ENCODE measurements around the gene JARID2. TPM values are rescaled to one million over a fixed set of nuclear protein-coding genes. Genes with fewer than 3 reads are reported as not detected.

Gene JARID2
- total and polyA plus RNA-seq, 2 of the 8 experiments (the other 6 are each of a cell fraction or from before 2014, with no cell fraction given) = 60.1 to 239 TPM

DNA sequence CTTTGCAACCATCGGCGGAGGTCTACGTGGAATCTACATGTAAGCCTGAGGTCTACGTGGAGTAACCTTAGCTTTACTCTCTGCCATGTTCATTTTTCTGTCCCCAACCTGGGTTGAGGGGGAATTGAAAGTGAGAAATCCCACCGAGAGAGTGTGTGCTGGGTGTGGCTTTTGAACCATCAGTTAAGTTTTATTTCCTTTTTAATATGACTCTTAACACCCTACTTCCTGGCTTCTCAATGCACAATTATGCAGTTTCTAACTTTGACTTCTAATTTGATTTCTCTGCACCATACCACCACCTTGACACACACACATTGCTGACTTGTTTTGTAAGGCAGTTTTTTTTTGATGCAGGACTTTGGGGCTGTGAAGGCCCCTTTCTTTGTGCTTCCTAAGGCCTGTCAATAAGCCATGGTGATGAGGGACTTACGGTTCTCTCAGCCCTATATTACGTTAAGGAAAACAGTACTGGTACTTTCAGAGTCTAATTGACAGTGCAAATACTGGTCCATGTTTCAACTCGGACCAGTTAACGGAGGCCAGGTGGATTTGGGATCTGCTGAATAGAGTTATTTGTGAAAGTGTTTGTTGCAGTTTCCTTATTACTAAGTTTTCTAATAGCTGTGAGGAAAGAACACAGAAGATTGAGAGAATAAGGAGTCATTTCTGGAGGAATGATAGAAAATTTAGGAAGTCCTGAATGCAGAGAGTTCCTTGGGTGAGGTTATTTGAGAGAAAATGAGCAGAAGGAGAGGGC lies 206.5 kb downstream of the JARID2 start:
- FAIRE-seq (no peak), DNase-seq (ENCODE audit: low read depth in 1 of 2, low spot score in 2 of 2) (no peak)
- H2AK5ac ChIP-seq (ENCODE audit: low read depth, low read length) = no peak overlapping the region
- ChIA-PET POLR2A (ENCODE audit: partially characterized antibody) (no interaction called here), CTCF (ENCODE audit: partially characterized antibody) (no interaction called here)
- no peak overlapping the region for H2AFZ ChIP-seq (ENCODE audit: low read length)
- H4K91ac ChIP-seq (replicated peaks; ENCODE audit: insufficient read length, low read length) = no peak overlapping the region
- no peak overlapping the region for H3K4ac ChIP-seq (replicated peaks; ENCODE audit: insufficient read length, low read depth, low read length)
- H3K4me2 ChIP-seq (ENCODE audit: insufficient read depth in 1 of 2, low read depth in 2 of 2, low read length in 2 of 2) = no peak overlapping the region
- no peak overlapping the region for H2BK20ac ChIP-seq (ENCODE audit: low read length)
- H2BK5ac ChIP-seq (ENCODE audit: low read depth, low read length) = no peak overlapping the region
- no peaks in the 10 kb centered on the region for H3K23me2 ChIP-seq (ENCODE audit: low read depth, low read length)
- peaks cover 0 to 16% (median 9%) of the 10 kb centered on the region in 4 experiments; a peak in 6 of 7 replicates for H3K4me1 ChIP-seq (replicated peaks in 1 of 4; ENCODE audit: control insufficient read depth in 3 of 4, insufficient read depth in 4 of 4, low read length in 3 of 4)
- no peak overlapping the region for H2BK120ac ChIP-seq (replicated peaks; ENCODE audit: low read depth, low read length)
- H3K27ac ChIP-seq (ENCODE audit: low read depth, low read length) = no peak overlapping the region
- H3K36me3 ChIP-seq (ENCODE audit: control insufficient read depth in 2 of 4, insufficient read depth in 4 of 4, low read length in 3 of 4) = peaks cover 0 to 40% (median 16%) of the 10 kb centered on the region in 4 experiments; a peak in 6 of 8 replicates
- H3K56ac ChIP-seq (replicated peaks; ENCODE audit: insufficient read length, low read depth, low read length) = no peak overlapping the region
- H3K27me3 ChIP-seq (replicated peaks in 1 of 4; ENCODE audit: control insufficient read depth in 3 of 4, extremely low read depth in 1 of 4, insufficient read depth in 3 of 4, low read length in 3 of 4) = no peaks in the 10 kb centered on the region
- no peak overlapping the region for H4K8ac ChIP-seq (ENCODE audit: extremely low read depth, insufficient read depth, low read length)
- peaks cover 30 to 99% of the 10 kb centered on the region in 2 experiments for H3K79me2 ChIP-seq (ENCODE audit: control insufficient read depth in 1 of 2, insufficient read depth in 2 of 2, low read length in 2 of 2)
- H4K20me1 ChIP-seq (replicated peaks in 1 of 2; ENCODE audit: control insufficient read depth in 1 of 2, insufficient read depth in 2 of 2, low read length in 2 of 2) = peaks cover 32 to 52% of the 10 kb centered on the region in 2 experiments
- H3K9me3 ChIP-seq (ENCODE audit: insufficient read depth in 2 of 2, low read depth in 1 of 2, low read length in 1 of 2) = no peaks in the 10 kb centered on the region
- H2BK15ac ChIP-seq (ENCODE audit: low read length) = no peak overlapping the region
- H3K18ac ChIP-seq (ENCODE audit: extremely low read depth, low read length) = no peak overlapping the region
- WGBS, 2 experiments (ENCODE audit: extremely low coverage in 1 of 2, insufficient coverage in 1 of 2, insufficient read length in 1 of 2, insufficient replicate concordance in 2 of 2, low coverage in 1 of 2, low lambda C conversion rate in 2 of 2, missing lambda C conversion rate in 1 of 2) = 90% methylated on average over 9 of the region's 9 CpGs; no CpG with 5 or more reads in 1 of the 2 experiments
- H3K4me3 ChIP-seq (ENCODE audit: extremely low read depth in 1 of 4, insufficient read depth in 2 of 4, low read depth in 3 of 4, low read length in 4 of 4) = no peak overlapping the region
- H3K9ac ChIP-seq (replicated peaks in 1 of 4; ENCODE audit: extremely low read depth in 1 of 4, low read depth in 3 of 4, low read length in 3 of 4) = no peak overlapping the region
- no peak overlapping the region for H3K14ac ChIP-seq (ENCODE audit: insufficient read length)
- no peak overlapping the region for H3K23ac ChIP-seq (ENCODE audit: insufficient read length)
- no peak overlapping the region for H4K5ac ChIP-seq (ENCODE audit: insufficient read length, low read depth, low read length)
- H3K79me1 ChIP-seq (ENCODE audit: low read depth, low read length) = peaks cover 8% of the 10 kb centered on the region; the same call in 1 of the 2 replicates
- no peak overlapping the region for H2BK12ac ChIP-seq (ENCODE audit: low read depth, low read length)
- TF ChIP-seq HDAC2 (IDR thresholded peaks at IDR 0.05; ENCODE audit: borderline replicate concordance in 1 of 2, low read depth in 2 of 2, low read length in 2 of 2) (no peak), RFX5 (IDR thresholded peaks at IDR 0.05; ENCODE audit: borderline replicate concordance, low read depth, low read length) (no peak), KDM4A (IDR thresholded peaks at IDR 0.05; ENCODE audit: low read depth, low read length, severe bottlenecking) (no peak), KDM1A (IDR thresholded peaks at IDR 0.05; ENCODE audit: borderline replicate concordance, low read length) (no peak), JUN (IDR thresholded peaks at IDR 0.05; ENCODE audit: low read depth, low read length) (no peak)
- TF ChIP-seq, protein P1, sequence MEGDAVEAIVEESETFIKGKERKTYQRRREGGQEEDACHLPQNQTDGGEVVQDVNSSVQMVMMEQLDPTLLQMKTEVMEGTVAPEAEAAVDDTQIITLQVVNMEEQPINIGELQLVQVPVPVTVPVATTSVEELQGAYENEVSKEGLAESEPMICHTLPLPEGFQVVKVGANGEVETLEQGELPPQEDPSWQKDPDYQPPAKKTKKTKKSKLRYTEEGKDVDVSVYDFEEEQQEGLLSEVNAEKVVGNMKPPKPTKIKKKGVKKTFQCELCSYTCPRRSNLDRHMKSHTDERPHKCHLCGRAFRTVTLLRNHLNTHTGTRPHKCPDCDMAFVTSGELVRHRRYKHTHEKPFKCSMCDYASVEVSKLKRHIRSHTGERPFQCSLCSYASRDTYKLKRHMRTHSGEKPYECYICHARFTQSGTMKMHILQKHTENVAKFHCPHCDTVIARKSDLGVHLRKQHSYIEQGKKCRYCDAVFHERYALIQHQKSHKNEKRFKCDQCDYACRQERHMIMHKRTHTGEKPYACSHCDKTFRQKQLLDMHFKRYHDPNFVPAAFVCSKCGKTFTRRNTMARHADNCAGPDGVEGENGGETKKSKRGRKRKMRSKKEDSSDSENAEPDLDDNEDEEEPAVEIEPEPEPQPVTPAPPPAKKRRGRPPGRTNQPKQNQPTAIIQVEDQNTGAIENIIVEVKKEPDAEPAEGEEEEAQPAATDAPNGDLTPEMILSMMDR (IDR thresholded peaks at IDR 0.05; ENCODE audit: control extremely low read depth in 1 of 3, insufficient read depth in 1 of 3, low read depth in 1 of 3, low read length in 3 of 3) = no peak
- TF ChIP-seq, protein P2, sequence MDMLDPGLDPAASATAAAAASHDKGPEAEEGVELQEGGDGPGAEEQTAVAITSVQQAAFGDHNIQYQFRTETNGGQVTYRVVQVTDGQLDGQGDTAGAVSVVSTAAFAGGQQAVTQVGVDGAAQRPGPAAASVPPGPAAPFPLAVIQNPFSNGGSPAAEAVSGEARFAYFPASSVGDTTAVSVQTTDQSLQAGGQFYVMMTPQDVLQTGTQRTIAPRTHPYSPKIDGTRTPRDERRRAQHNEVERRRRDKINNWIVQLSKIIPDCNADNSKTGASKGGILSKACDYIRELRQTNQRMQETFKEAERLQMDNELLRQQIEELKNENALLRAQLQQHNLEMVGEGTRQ (IDR thresholded peaks at IDR 0.05; ENCODE audit: low read length) = no peak
